ENCODE measurements around the gene NBEAL1.

DNA sequence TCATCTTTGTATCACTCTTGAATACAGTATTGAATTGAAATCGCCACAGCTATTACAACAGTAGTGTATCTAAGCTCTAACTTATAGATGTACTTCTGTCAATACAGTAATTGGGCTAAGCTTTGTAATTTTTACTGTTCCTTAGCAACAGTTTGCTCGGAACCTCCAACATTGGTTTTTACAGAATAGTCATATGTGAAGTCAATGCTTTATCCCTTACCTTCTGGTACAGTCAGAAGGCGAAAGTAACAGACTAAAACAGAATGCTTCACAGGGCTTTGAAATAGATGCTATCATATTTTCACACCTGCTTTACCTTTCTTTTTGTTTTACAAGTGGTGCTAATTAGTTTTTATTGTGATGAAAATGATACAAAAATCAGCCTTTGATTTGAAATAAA lies 177.3 kb downstream of the NBEAL1 start:
- TF ChIP-seq POLR2A (IDR thresholded peaks at IDR 0.05; ENCODE audit: low read length) (no peak), GATA1 (IDR thresholded peaks at IDR 0.05; ENCODE audit: low read depth, low read length) (no peak)

Measured in erythroblast (primary cell).